ENCODE measurements around the gene SLC25A27. TPM values are rescaled to one million over a fixed set of nuclear protein-coding genes. Genes with fewer than 3 reads are reported as not detected.

SLC25A27 gene
- total and polyA plus RNA-seq, 2 donors (not counting 1 experiment from before 2014, with no cell fraction given), result 0.75 to 3.8 TPM

DNA sequence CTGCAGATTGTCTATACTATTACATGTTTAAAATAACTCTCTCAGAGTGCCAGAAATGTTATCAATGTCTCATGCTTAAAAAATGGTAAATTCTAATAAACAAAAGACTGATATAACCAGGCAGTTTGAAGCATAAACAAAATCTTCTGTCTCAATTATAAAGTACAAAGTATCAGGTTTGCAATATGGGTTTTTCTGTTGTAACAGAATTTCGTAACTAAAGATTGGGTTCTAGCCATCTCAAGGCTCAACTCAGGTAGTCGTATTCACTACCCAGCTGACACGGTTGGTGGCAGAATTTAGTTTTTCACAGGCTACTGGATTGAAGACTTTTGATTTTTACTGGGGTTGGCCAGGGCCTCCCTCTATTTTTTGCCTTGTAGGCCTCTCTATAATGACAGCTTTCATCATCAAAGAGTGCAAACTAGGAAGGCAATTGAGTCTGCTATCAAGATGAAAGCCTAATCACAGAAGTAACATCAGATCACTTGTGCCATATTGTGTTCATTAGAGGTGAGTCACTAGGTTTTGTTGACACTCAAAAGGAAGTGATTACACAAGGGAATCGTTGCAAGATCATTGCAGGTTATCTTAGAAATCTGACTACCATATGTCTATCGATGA lies 3.8 kb upstream of the SLC25A27 start:
- DNase-seq (no peak), ATAC-seq (ENCODE audit: low read depth) (no peak)
- Histone ChIP-seq H3K27ac (ENCODE audit: low read length in 2 of 2) (no peak overlapping the region), H3K4me1 (ENCODE audit: control insufficient read depth in 2 of 2, insufficient read depth in 2 of 2, low read length in 2 of 2) (peaks cover 11 to 12% of the 10 kb centered on the region in 2 donors), H3K4me2 (replicated peaks; ENCODE audit: low read depth, low read length, poor library complexity, severe bottlenecking) (no peak overlapping the region), H2AFZ (ENCODE audit: insufficient read depth, low read depth, low read length, poor library complexity, severe bottlenecking) (no peak overlapping the region), H3K27me3 (replicated peaks in 1 of 4; ENCODE audit: control extremely low read depth in 1 of 4, control insufficient read depth in 3 of 4, insufficient read depth in 4 of 4, low read length in 3 of 4) (peaks cover 0 to 20% (median 13%) of the 10 kb centered on the region in 4 experiments), H3K4me3 (ENCODE audit: control extremely low read depth in 1 of 5, extremely low read depth in 1 of 5, insufficient read depth in 1 of 5, low read depth in 2 of 5, low read length in 4 of 5) (no peak overlapping the region), H4K20me1 (ENCODE audit: control insufficient read depth, insufficient read depth, low read length, poor library complexity, severe bottlenecking) (no peaks in the 10 kb centered on the region), H3K79me2 (ENCODE audit: control insufficient read depth, insufficient read depth, low read length) (no peaks in the 10 kb centered on the region), H3K9ac (ENCODE audit: low read length) (no peak overlapping the region), H3K9me3 (ENCODE audit: control extremely low read depth in 1 of 3, control insufficient read depth in 2 of 3, insufficient read depth in 1 of 3, low read length in 2 of 3) (no peaks in the 10 kb centered on the region), H3K36me3 (replicated peaks in 1 of 2; ENCODE audit: control extremely low read depth in 1 of 2, control insufficient read depth in 1 of 2, extremely low read depth in 1 of 2, insufficient read depth in 2 of 2, low read length in 1 of 2) (no peaks in the 10 kb centered on the region)
- Mint-ChIP-seq H3K9me3 (ENCODE audit: insufficient read depth) (peaks cover 2% of the 10 kb centered on the region), H3K27ac (no peak overlapping the region), H3K4me1 (peaks cover 16% of the 10 kb centered on the region), H3K4me3 (no peak overlapping the region), H3K27me3 (peaks cover 40% of the 10 kb centered on the region)
- no CpG with 5 or more reads among the region's 5 CpGs for WGBS (ENCODE audit: insufficient coverage)
- ChIA-PET CTCF (no interaction called here), POLR2A (no interaction called here)
- TF ChIP-seq, protein P1, sequence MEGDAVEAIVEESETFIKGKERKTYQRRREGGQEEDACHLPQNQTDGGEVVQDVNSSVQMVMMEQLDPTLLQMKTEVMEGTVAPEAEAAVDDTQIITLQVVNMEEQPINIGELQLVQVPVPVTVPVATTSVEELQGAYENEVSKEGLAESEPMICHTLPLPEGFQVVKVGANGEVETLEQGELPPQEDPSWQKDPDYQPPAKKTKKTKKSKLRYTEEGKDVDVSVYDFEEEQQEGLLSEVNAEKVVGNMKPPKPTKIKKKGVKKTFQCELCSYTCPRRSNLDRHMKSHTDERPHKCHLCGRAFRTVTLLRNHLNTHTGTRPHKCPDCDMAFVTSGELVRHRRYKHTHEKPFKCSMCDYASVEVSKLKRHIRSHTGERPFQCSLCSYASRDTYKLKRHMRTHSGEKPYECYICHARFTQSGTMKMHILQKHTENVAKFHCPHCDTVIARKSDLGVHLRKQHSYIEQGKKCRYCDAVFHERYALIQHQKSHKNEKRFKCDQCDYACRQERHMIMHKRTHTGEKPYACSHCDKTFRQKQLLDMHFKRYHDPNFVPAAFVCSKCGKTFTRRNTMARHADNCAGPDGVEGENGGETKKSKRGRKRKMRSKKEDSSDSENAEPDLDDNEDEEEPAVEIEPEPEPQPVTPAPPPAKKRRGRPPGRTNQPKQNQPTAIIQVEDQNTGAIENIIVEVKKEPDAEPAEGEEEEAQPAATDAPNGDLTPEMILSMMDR (IDR thresholded peaks at IDR 0.05), result no peak
- no peak for TF ChIP-seq EZH2 (IDR thresholded peaks at IDR 0.05; ENCODE audit: borderline replicate concordance, insufficient read depth, low read depth, low read length, poor library complexity, severe bottlenecking)
- intact Hi-C loops (cut with micrococcal nuclease), result no loop called here

DNA sequence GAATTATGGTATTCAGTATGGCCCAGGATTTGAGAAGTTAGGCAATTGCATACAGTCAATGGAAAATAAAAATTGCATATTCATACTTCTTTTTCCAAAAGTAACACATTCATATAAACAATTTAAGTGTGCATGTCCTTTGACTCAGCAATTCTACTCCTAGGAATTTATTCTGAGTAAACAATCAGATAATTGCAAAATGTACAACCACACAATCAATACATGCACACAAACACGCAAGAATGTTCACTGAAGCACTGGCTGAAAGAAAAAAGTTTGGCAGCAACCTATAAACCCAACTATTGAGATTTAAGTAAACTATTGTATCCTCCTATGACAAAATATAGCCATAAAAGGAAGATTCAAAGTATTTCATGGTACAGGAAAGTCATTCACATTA lies 1.8 kb upstream of the SLC25A27 start:
- Histone ChIP-seq H3K4me3 (ENCODE audit: control extremely low read depth in 1 of 5, extremely low read depth in 1 of 5, insufficient read depth in 1 of 5, low read depth in 2 of 5, low read length in 4 of 5) (no peak overlapping the region), H3K27me3 (replicated peaks in 1 of 4; ENCODE audit: control extremely low read depth in 1 of 4, control insufficient read depth in 3 of 4, insufficient read depth in 4 of 4, low read length in 3 of 4) (peaks cover 0 to 20% (median 14%) of the 10 kb centered on the region in 4 experiments), H3K36me3 (replicated peaks in 1 of 2; ENCODE audit: control extremely low read depth in 1 of 2, control insufficient read depth in 1 of 2, extremely low read depth in 1 of 2, insufficient read depth in 2 of 2, low read length in 1 of 2) (no peaks in the 10 kb centered on the region), H3K9ac (ENCODE audit: low read length) (no peak overlapping the region), H4K20me1 (ENCODE audit: control insufficient read depth, insufficient read depth, low read length, poor library complexity, severe bottlenecking) (no peaks in the 10 kb centered on the region), H3K27ac (ENCODE audit: low read length in 2 of 2) (no peak overlapping the region), H3K79me2 (ENCODE audit: control insufficient read depth, insufficient read depth, low read length) (no peaks in the 10 kb centered on the region), H3K9me3 (ENCODE audit: control extremely low read depth in 1 of 3, control insufficient read depth in 2 of 3, insufficient read depth in 1 of 3, low read length in 2 of 3) (no peaks in the 10 kb centered on the region), H3K4me1 (ENCODE audit: control insufficient read depth in 2 of 2, insufficient read depth in 2 of 2, low read length in 2 of 2) (peaks cover 11 to 12% of the 10 kb centered on the region in 2 donors), H2AFZ (ENCODE audit: insufficient read depth, low read depth, low read length, poor library complexity, severe bottlenecking) (no peak overlapping the region), H3K4me2 (replicated peaks; ENCODE audit: low read depth, low read length, poor library complexity, severe bottlenecking) (no peak overlapping the region)
- TF ChIP-seq, protein P1 (IDR thresholded peaks at IDR 0.05), result no peak
- TF ChIP-seq EZH2 (IDR thresholded peaks at IDR 0.05; ENCODE audit: borderline replicate concordance, insufficient read depth, low read depth, low read length, poor library complexity, severe bottlenecking), result no peak
- peaks cover 54% of the 10 kb centered on the region for H3K27me3 Mint-ChIP-seq
- DNase-seq (no peak), ATAC-seq (ENCODE audit: low read depth) (no peak)
- intact Hi-C loops (cut with micrococcal nuclease), result loop anchor here (10.0 kb wide), 1 partner anchor 516 kb away; no protein-coding TSS in a partner anchor
- no peak overlapping the region for H3K27ac Mint-ChIP-seq
- H3K9me3 Mint-ChIP-seq (ENCODE audit: insufficient read depth), result no peaks in the 10 kb centered on the region
- ChIA-PET POLR2A (no interaction called here), CTCF (no interaction called here)
- no CpG with 5 or more reads among the region's 1 CpG for WGBS (ENCODE audit: insufficient coverage)
- peaks cover 16% of the 10 kb centered on the region for H3K4me1 Mint-ChIP-seq
- no peak overlapping the region for H3K4me3 Mint-ChIP-seq
